Neural cell (in vitro differentiated cells): ENCODE results near the gene CARD9.

Source experiments
- POLR2AphosphoS5 ChIP-seq: IDR thresholded peaks from 2 replicates; pipeline ENCODE4 v1.6.1; 2012
- TF ChIP-seq, protein P1 (sequence below): fragments of 450-650 bp; IDR thresholded peaks from 2 replicates; pipeline ENCODE4 v1.5.1; 2014; ENCODE audit warnings: antibody characterized with exemption, mild to moderate bottlenecking, moderate library complexity; ENCODE audit not compliant: poor library complexity, severe bottlenecking

DNA sequence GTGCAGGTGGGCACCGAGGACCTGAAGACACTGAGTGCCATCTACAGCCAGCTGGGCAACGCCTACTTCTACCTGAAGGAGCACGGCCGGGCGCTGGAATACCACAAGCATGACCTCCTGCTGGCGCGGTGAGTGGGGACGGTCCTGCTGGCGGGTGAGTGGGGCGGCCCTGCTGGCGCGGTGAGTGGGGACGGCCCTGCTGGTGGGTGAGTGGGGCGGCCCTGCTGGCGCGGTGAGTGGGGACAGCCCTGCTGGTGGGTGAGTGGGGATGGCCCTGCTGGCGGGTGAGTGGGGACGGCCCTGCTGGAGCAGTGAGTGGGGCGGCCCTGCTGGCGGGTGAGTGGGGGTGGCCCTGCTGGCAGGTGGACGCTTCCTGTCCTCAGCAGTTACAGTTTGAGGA lies 38.9 kb downstream of the CARD9 start:
- TF ChIP-seq, protein P1, sequence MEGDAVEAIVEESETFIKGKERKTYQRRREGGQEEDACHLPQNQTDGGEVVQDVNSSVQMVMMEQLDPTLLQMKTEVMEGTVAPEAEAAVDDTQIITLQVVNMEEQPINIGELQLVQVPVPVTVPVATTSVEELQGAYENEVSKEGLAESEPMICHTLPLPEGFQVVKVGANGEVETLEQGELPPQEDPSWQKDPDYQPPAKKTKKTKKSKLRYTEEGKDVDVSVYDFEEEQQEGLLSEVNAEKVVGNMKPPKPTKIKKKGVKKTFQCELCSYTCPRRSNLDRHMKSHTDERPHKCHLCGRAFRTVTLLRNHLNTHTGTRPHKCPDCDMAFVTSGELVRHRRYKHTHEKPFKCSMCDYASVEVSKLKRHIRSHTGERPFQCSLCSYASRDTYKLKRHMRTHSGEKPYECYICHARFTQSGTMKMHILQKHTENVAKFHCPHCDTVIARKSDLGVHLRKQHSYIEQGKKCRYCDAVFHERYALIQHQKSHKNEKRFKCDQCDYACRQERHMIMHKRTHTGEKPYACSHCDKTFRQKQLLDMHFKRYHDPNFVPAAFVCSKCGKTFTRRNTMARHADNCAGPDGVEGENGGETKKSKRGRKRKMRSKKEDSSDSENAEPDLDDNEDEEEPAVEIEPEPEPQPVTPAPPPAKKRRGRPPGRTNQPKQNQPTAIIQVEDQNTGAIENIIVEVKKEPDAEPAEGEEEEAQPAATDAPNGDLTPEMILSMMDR, result no peak
- no peak for TF ChIP-seq POLR2AphosphoS5
